ENCODE data around the gene FAT3.

The FAT3 gene

GRCh38 chr11:92224407-92225124, at the start of gene FAT3:
Gene FAT3 (plus strand): TSS chr11:92224818. CDS start chr11:92352113, 127,295 bp downstream.
- Mint-ChIP-seq H3K9me3 (peaks cover 8% of the 10 kb centered on the region), H3K4me3 (no peak within 1 kb of the TSS), H3K36me3 (no peaks in the 10 kb centered on the region), H3K4me1 (no peaks in the 10 kb centered on the region), H3K27ac (no peak within 1 kb of the TSS)
- DNase-seq (ENCODE audit: low spot score in 2 of 2) (no peak), ATAC-seq (no peak)

GRCh38 chr11:92179017-92179670, 45.5 kb upstream of the FAT3 start:
- Mint-ChIP-seq H3K4me1 (no peaks in the 10 kb centered on the region), H3K9me3 (peaks cover 5% of the 10 kb centered on the region), H3K4me3 (no peak overlapping the region), H3K36me3 (no peaks in the 10 kb centered on the region), H3K27ac (no peak overlapping the region)
- DNase-seq (ENCODE audit: low spot score in 2 of 2) (no peak), ATAC-seq (no peak)

GRCh38 chr11:92180226-92180625, 44.4 kb upstream of the FAT3 start:
- H3K4me3 Mint-ChIP-seq = no peak overlapping the region
- H3K9me3 Mint-ChIP-seq = peaks cover 14% of the 10 kb centered on the region
- no peak for ATAC-seq
- H3K4me1 Mint-ChIP-seq = no peaks in the 10 kb centered on the region
- H3K27ac Mint-ChIP-seq = no peak overlapping the region
- no peaks in the 10 kb centered on the region for H3K36me3 Mint-ChIP-seq
- DNase-seq (ENCODE audit: low spot score in 2 of 2) = no peak

GRCh38 chr11:92180664-92181251, 43.9 kb upstream of the FAT3 start:
- Mint-ChIP-seq H3K4me1 (no peaks in the 10 kb centered on the region), H3K27ac (no peak overlapping the region), H3K36me3 (no peaks in the 10 kb centered on the region), H3K9me3 (peaks cover 14% of the 10 kb centered on the region), H3K4me3 (no peak overlapping the region)
- DNase-seq (ENCODE audit: low spot score in 2 of 2) (no peak), ATAC-seq (no peak)

- Mint-ChIP-seq H3K4me3 (no peak overlapping the region), H3K36me3 (no peaks in the 10 kb centered on the region), H3K27ac (no peak overlapping the region), H3K9me3 (peaks cover 3% of the 10 kb centered on the region), H3K4me1 (no peaks in the 10 kb centered on the region)
- DNase-seq (ENCODE audit: low spot score in 2 of 2) = no peak
- ATAC-seq = no peak
Measured at GRCh38 chr11:92190535-92191206, 33.9 kb upstream of the FAT3 start.

- H3K9me3 Mint-ChIP-seq = peaks cover 5% of the 10 kb centered on the region
- H3K36me3 Mint-ChIP-seq = no peaks in the 10 kb centered on the region
- no peaks in the 10 kb centered on the region for H3K4me1 Mint-ChIP-seq
- no peak overlapping the region for H3K27ac Mint-ChIP-seq
- H3K4me3 Mint-ChIP-seq = no peak overlapping the region
- ATAC-seq (no peak), DNase-seq (ENCODE audit: low spot score in 2 of 2) (no peak)
Measured at GRCh38 chr11:92192141-92192540, 32.5 kb upstream of the FAT3 start.

GRCh38 chr11:92198268-92198667, 26.4 kb upstream of the FAT3 start:
- ATAC-seq (no peak), DNase-seq (ENCODE audit: low spot score in 2 of 2) (no peak)
- Mint-ChIP-seq H3K4me1 (no peaks in the 10 kb centered on the region), H3K9me3 (peaks cover 13% of the 10 kb centered on the region), H3K36me3 (no peaks in the 10 kb centered on the region), H3K4me3 (no peak overlapping the region), H3K27ac (no peak overlapping the region)

GRCh38 chr11:92199991-92200390, 24.6 kb upstream of the FAT3 start:
- no peak for DNase-seq (ENCODE audit: low spot score in 2 of 2)
- Mint-ChIP-seq H3K27ac (no peak overlapping the region), H3K9me3 (peaks cover 19% of the 10 kb centered on the region), H3K4me3 (no peak overlapping the region), H3K36me3 (no peaks in the 10 kb centered on the region), H3K4me1 (no peaks in the 10 kb centered on the region)
- ATAC-seq = no peak

- ATAC-seq (no peak), DNase-seq (ENCODE audit: low spot score in 2 of 2) (no peak)
- no peaks in the 10 kb centered on the region for H3K4me1 Mint-ChIP-seq
- H3K9me3 Mint-ChIP-seq = peaks cover 12% of the 10 kb centered on the region
- no peak overlapping the region for H3K4me3 Mint-ChIP-seq
- no peaks in the 10 kb centered on the region for H3K36me3 Mint-ChIP-seq
- no peak overlapping the region for H3K27ac Mint-ChIP-seq
Measured at GRCh38 chr11:92204731-92205130, 19.9 kb upstream of the FAT3 start.

GRCh38 chr11:92206441-92206840, 18.2 kb upstream of the FAT3 start:
- H3K27ac Mint-ChIP-seq = no peak overlapping the region
- peaks cover 9% of the 10 kb centered on the region for H3K9me3 Mint-ChIP-seq
- DNase-seq (ENCODE audit: low spot score in 2 of 2) (no peak), ATAC-seq (no peak)
- H3K36me3 Mint-ChIP-seq = no peaks in the 10 kb centered on the region
- no peak overlapping the region for H3K4me3 Mint-ChIP-seq
- H3K4me1 Mint-ChIP-seq = no peaks in the 10 kb centered on the region

- Mint-ChIP-seq H3K4me3 (no peak overlapping the region), H3K4me1 (no peaks in the 10 kb centered on the region), H3K9me3 (peaks cover 6% of the 10 kb centered on the region), H3K27ac (no peak overlapping the region), H3K36me3 (no peaks in the 10 kb centered on the region)
- ATAC-seq (no peak), DNase-seq (ENCODE audit: low spot score in 2 of 2) (no peak)
Measured at GRCh38 chr11:92211576-92212167, 12.9 kb upstream of the FAT3 start.

- DNase-seq (ENCODE audit: low spot score in 2 of 2) (no peak), ATAC-seq (no peak)
- no peak overlapping the region for H3K27ac Mint-ChIP-seq
- no peak overlapping the region for H3K4me3 Mint-ChIP-seq
- H3K36me3 Mint-ChIP-seq = no peaks in the 10 kb centered on the region
- no peaks in the 10 kb centered on the region for H3K4me1 Mint-ChIP-seq
- H3K9me3 Mint-ChIP-seq = peaks cover 6% of the 10 kb centered on the region
Measured at GRCh38 chr11:92212530-92212929, 12.1 kb upstream of the FAT3 start.

- no peak for ATAC-seq
- no peaks in the 10 kb centered on the region for H3K36me3 Mint-ChIP-seq
- H3K4me3 Mint-ChIP-seq = no peak overlapping the region
- DNase-seq (ENCODE audit: low spot score in 2 of 2) = no peak
- no peaks in the 10 kb centered on the region for H3K4me1 Mint-ChIP-seq
- no peak overlapping the region for H3K27ac Mint-ChIP-seq
- peaks cover 12% of the 10 kb centered on the region for H3K9me3 Mint-ChIP-seq
Measured at GRCh38 chr11:92216789-92217188, 7.8 kb upstream of the FAT3 start.

GRCh38 chr11:92219476-92219875, 5.1 kb upstream of the FAT3 start:
- H3K9me3 Mint-ChIP-seq = peaks cover 9% of the 10 kb centered on the region
- H3K4me1 Mint-ChIP-seq = no peaks in the 10 kb centered on the region
- no peak overlapping the region for H3K4me3 Mint-ChIP-seq
- no peaks in the 10 kb centered on the region for H3K36me3 Mint-ChIP-seq
- ATAC-seq = no peak
- H3K27ac Mint-ChIP-seq = no peak overlapping the region
- no peak for DNase-seq (ENCODE audit: low spot score in 2 of 2)

- no peak for ATAC-seq
- no peaks in the 10 kb centered on the region for H3K36me3 Mint-ChIP-seq
Measured at GRCh38 chr11:92222701-92223100, 1.9 kb upstream of the FAT3 start.

More at GRCh38 chr11:92222701-92223100, 1.9 kb upstream of the FAT3 start:
- H3K27ac Mint-ChIP-seq = no peak overlapping the region
- no peaks in the 10 kb centered on the region for H3K4me1 Mint-ChIP-seq
- no peak for DNase-seq (ENCODE audit: low spot score in 2 of 2)
- peaks cover 9% of the 10 kb centered on the region for H3K9me3 Mint-ChIP-seq
- no peak overlapping the region for H3K4me3 Mint-ChIP-seq
